HG02759 (cell line): ENCODE measurements around the gene SRGAP2C.
A peak's percentile ranks its signal among the peaks of the same experiment; 100 is the strongest.
"Not testable (repeated sequence)": the region's sequence is repeated elsewhere in the genome, so short reads cannot be mapped to it uniquely, and the experiment has no call there.

Source experiments
- ATAC-seq: cut with Tn5 transposase; IDR thresholded peaks from one replicate; pipeline ENCODE4 v1.9.1; 2021; ENCODE audit warnings: mild to moderate bottlenecking, moderate library complexity; ENCODE audit not compliant: unreplicated experiment

SRGAP2C gene

DNA sequence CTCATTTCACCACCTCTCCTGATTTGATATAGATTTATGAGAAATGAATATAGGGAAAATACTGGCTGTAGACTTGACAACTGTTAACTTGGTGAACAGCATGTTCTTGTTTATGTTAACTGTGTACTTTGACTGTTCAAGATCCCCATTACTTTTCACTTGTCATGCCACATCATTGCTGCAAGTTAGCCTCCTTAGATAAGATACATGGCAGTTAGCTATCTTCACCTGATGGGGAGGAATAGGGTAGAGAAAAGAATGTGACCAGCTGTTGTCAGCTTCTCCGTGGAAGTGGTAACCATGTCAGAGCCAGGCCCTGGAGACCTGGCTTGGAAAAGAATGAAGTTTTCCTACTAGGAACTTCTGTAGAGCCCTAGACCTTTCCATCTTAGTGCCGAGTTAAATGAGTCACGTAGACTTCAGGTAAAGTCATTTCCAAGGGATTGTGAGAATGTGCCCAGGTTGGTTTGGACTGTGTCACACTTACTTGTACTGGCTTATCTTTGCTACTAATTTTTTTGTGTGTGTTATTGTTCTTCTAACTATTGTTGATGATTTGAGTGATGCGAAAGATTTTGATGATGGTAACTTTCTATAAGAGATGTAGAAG is 41.6 kb downstream of the SRGAP2C start:
- ATAC-seq = not testable (repeated sequence)

DNA sequence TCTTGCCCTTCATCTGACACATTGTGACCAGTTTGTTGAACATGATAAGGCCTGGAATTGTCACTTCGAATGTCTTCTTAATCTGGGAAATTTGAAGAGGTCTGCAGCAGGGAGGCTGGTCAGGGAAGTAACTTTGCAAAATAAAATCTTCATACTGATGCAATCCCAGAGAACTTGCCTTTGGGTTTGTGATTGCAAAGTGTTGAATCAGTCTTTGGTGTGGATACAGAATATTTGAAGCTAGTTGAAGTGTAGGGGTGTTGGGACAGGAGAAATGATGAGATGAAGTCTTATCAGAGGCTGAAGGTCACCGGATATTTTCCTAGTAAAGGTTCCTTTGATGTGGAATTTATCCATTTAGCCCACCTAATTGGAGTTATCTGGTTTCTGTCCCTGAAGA is 42.1 kb downstream of the SRGAP2C start:
- not testable (repeated sequence) for ATAC-seq

DNA sequence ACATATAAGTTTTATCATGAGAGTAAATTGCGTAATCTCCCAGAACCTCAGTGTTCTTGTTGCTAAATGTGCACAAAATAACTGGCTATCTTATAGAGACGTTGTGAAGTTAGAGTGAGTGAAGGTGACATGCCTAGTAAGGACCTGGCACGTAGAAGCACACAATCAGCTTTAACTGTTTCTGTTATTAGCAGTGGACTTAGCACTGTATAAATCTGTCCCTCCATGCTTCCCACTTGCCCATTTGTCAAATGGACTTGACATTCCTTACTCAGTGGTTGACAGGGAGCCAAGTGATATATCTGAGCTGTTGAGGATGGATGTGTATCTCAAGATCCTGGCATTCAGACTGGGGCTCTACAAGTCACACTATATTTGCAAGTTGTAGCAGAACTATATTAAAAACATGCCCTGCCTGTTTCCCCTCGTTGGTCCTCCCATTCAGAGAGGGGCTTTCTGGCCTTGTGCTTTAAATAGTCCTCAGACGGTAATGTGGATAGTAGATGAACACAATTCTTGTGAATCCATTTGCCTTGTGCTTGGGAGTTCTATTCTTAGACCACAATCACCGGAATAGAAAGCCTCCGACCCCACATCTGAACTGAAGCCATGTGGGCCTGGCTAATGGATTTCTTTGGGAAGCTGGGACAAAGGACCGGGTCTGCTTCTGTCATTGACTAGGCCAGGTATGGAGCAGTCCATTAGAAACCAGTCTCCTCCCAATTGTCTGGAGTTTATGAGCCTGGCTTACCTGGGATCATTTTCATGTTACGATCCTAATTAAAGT is 43.0 kb downstream of the SRGAP2C start:
- ATAC-seq = not testable (repeated sequence)

DNA sequence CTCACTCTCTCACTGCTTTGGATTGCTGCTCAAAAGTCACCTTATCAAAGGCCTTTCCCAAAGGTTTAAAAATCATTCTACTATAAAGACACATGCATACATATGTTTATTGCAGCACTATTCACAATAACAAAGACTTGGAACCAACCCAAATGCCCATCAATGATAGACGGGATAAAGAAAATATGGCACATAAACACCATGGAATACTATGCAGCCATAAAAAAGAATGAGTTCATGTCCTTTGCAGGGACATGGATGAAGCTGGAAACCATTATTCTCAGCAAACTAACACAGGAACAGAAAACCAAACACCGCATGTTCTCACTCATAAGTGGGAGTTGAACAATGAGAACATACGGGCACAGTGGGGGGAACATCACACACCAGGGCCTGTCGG is 45.9 kb downstream of the SRGAP2C start:
- ATAC-seq = not testable (repeated sequence)

DNA sequence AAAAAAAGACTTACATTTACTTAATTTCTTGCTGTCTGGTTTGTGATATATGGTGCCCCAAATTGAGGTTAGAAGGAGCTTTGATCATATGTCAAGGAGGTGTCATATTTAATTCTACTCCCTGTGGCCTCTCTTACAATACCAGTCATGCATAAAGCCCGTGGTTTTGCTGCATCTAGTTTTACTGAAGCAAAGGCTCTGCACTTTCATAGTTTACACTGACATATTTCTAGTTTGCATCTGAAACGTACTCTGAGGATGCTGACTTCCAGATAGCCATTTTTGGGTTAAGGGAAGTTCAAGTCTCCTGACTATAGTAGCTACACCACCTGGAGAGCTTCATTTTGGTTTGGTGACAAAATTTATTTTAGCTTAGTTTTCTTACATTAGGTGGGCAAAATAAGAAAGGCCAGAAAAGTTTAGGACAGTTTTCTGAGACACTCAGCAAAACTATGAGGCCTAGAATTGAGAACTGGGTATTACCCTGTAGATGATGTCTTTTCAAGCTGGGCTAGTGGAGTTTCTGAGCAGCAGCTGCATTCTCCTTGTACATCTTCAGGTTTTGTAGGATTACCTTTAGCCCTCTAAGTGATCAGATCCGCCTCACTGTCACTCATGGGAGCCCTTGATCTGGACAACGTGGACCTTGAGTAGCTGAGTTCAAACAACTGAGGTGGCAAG is 47.8 kb downstream of the SRGAP2C start:
- ATAC-seq = peak; percentile 54

DNA sequence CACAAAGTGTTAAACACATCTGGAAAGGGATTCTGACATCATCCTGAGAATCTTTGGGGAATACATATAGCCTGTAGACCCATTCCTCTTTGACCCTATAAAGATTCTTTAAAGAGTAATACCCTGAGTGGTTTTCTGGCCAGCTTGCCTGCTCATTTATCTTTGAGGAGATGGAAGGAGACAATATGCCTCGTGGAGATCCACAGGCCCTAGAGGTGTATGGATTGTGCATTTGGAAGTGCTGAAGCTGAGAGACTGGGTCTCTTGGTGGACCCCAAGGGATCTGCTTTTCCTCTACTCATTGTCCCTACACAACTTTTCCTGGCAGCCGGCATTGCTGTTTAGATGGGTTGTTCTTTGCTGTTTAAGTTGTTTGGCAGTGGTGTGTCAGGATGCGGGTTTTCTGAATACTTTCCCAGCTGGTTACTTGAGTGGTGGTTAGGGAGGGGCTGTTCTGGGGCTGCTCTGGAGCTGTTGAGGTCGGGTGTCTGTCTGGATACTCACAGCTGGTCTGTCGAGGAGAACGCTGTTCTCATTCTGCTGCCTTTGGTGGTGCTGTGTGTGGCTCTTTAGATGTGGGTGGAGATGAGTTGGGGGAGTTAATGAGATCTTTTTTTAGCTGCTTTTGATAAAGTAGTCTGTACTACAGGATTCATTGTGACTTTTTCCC is 49.5 kb downstream of the SRGAP2C start:
- not testable (repeated sequence) for ATAC-seq

DNA sequence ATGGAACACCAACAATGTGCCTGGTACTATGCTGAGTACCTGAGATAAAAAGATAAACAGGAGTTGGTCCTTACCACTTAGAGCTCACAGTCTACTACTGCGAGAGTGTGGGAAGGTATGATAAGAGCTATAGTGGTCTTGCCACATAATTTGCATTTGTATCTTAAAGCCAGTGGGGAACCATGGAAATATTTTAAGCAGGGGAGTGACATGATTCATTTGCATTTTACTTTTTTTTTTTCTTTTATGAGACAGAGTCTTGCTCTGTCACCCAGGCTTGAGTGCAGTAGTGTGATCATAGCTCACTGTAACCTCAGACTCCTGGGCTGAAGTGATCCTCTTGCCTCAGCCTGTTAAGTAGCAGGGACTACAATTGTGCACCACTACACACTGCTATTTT is 53.6 kb downstream of the SRGAP2C start:
- ATAC-seq = peak; percentile 92

DNA sequence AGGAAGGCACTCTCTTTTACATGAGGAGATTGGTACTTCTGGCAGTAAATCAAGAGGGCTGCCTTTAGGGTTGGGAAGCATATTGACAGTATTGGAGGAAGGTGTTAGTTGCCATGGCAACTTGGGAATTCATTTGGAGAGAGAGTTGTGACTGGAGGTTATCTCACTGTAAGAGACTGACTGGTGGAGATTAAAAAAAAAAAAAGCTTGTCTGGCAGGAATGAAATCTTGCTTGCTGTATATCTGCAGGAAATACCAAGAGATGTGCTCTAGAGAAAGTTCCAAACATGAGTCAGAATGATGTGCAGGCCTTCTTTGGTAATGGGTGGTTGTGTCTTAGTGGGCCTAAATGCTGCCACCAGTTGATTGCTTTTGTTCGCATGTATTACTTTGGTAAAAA is 59.1 kb downstream of the SRGAP2C start:
- ATAC-seq = not testable (repeated sequence)

DNA sequence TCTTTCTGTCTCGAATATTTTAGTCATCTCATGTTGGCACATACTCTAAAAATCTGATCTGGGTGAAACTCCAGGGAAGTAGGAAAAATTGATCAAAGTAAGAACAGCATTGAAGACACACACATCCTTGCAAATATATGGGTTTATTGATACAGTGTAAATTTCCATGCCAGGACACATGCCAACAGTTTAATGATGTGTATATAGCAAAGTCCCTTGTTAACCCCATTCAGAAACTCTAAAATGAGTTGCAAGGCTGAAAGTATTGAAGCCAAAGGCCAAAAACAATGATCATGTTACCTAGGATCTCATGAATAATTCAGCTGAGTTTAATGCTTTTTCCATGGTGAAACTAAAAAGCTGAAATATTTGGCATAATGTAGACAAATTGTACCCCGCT is 61.6 kb downstream of the SRGAP2C start:
- not testable (repeated sequence) for ATAC-seq

DNA sequence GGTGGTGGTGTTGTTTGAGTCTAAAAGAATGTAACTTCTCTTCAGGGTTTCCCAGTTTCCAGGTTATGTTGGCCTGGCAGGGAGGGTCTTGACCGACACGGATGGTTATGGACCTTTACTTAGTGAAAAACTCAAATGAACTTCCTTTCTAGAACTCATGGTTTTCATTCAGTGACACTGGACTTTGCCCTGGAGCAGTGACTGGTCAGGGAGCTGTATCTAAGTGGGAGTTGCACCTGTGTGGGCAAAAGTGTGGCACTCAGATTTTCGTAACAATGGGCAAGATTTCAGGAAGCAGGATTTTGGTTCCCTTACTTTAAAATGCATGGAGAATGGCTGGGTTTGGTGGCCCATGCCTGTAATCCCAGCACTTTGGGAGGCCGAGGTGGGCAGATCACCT is 67.9 kb downstream of the SRGAP2C start:
- ATAC-seq = not testable (repeated sequence)

DNA sequence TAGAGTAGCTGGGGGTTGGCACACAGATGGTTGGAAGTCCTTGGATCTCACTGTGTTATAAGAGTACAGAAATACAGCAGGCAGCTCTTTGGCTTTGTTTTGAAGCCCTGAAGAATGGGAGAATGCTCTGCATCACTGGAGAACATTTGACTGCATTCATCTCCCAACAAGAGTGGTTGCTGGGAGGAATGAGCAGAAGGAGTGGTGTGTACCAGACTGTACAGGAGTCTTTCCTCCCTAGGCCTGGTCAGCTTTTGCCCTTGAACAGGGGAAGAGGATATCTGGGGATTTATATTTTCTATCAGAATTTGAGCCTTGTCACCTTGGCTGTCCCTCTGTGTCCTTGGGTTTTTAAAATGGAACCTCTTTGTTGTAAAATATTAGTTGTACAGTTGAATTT is 69.8 kb downstream of the SRGAP2C start:
- ATAC-seq = not testable (repeated sequence)

DNA sequence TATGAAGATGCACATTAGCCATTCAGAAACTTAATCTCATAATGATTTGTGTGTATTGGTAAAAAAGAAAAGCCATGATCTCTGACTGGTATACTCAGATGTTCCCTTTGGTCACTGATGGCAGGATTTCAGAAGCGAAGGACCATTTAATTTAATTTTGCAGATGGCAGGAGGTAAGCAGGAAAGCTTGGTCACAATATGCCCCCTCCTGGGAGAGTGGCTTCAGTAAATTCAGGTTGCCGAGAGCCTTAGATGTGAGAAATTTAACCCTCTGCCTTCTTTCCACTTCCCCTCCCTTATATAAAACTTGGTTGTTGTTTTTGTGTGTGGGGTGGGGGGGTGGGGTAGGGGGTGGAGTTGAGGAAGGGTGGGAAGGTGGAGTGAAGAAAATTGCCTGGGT is 72.9 kb downstream of the SRGAP2C start:
- not testable (repeated sequence) for ATAC-seq

DNA sequence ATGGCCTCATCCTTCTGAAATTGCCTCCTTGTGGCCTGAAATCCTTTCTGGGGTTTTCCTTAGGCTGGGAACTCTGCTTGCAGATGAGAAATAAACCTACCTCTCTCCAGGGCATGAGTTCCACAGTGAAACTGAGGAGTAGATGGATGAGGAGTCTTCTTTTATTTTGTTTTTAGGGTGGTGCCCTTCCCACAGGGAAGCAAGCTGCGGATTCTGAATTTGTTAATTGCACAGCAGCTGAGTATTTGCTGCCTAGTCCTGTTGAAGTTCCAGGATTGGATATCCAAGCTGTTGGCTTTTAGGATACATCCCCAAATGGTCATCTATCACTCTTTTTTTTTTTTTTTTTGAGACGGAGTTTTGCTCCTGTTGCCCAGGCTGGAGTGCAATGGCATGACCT is 73.4 kb downstream of the SRGAP2C start:
- ATAC-seq = not testable (repeated sequence)

DNA sequence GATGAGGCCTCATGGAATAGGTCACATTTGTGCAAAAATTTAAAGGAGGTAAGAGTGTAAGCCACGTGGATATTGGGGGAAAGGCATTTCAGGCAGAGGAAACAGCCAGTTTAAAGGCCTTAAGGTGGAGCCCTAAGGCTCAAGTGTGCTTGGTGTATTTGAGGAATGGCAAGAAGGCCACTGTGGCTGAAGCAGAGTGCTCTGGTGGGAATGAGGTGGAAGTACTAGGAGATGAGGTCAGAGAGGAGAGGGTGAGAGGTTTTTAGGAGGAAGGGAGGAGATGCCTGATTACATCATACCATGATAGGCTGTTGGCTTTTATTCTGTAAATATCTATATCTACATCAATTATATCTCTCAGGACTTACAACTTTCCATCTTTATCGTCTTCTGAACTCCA is 75.4 kb downstream of the SRGAP2C start:
- not testable (repeated sequence) for ATAC-seq

DNA sequence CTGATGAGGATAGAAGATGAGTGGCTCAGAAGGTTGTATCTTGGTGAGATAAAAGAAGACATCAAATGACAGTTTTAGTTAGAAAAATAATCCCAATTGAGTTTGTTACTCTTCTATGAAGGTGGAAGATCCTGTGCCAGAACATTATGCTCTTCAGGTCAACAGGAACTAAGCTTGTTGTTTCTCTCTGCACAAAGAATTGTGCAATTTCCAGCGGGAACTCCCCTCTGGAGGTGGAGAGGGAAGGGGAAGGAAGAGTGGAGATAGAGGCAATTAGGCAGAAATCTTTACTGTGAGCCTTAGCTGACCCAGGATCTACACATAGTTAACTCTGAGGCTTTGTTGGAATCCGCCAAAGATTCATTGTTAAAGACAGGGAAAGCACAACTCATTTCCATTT is 77.4 kb downstream of the SRGAP2C start:
- ATAC-seq = not testable (repeated sequence)

DNA sequence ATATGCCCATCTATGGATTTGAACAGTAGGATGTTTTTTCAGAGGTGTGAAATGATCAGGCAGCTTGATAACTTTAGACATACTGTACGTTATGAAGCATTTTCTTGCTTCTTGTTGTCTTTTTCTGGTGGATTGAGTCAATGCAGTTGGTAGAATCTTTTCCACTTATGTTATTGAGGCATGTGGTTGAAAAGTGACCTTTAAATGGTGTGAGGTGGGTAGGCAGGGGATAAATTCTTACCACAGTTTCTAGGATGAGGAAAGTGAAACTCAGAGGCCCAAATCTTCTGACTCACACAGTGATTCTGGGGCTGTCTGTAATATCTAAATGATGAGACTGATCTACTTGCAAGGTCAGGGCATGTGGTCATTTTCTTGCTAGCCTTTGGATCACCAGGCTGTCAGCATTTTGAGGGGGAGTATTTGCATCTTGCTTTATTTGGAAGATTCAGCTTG is 79.0 kb downstream of the SRGAP2C start:
- peak; percentile 68 for ATAC-seq

DNA sequence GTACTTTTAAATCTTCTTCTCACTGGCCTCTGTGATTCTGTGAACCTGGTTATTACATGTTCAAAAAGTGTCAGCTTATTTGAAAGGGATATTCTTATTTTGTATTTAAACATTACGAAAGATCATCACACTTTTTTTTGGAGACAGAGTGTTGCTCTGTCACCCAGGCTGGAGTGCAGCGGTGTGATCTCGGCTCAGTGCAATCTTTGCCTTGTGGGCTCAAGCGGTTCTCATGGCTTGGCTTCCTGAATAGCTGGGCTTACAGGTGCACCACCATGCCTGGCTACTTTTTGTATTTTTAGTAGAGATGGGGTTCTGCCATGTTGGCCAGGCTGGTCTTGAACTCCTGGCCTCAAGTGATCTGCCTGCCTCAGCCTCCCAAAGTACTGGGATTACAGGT is 82.3 kb downstream of the SRGAP2C start:
- ATAC-seq = not testable (repeated sequence)

DNA sequence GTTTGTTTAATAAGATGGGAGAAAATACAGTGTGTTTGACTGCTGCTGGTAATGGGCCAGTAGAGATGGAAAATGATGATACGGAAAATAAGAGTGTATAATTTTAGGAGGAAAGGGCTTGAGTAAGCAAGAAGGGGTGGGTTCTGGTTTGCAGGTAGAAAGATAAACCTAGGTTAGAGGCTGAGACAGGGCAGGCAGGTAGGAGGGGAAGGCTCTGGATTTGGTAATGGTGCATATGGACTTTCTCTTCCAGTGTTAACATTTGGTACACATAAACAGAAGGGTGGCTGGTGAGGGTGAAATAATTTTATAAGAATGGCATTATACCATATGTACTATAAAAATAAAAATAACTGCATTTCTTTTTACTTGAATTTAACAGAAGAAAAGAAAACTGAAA is 84.5 kb downstream of the SRGAP2C start:
- not testable (repeated sequence) for ATAC-seq

DNA sequence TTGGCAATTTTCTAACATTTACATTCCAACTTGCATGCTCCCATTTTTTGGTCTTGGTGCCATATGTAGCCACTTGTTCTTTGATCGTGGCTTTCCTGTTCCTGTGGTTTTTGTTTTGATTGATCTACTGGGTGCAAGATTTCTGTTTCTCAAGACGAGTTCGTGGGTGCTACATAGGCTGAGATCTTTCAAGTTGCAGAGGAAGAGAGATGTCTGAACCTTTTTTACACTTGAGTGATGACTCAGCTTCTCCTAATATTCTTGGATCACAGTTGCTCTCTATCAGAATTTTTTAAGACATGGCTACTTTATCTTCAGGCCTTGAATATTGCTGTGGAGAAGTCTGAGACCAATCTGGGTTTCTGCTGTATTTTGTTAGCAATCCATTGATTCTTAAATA is 85.2 kb downstream of the SRGAP2C start:
- not testable (repeated sequence) for ATAC-seq

DNA sequence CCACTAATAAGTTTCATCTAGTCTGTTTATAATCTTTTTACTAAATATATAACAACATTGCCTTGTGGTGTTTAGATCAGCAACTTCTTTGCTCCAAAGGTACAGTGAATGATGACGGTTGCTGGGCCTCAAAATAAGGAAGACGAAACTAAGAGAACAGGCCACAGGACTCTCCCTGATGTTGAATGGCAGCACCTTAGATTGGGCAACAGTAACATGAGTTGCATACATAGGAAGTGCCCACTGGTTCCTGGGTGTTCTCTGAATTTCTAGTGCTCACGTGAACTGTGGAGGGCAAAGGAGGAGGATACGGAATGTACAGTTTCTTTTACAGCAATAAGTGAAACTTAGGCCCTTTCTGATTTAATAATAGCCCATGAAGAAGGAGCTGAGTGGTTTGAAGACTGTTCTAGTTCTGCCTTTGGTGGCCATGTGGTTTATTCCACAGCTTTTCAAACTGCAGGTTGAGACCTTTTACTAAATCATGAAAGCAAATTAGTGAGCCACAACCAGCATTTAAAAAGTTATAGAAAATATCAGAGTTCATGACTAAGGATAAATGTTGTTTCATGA is 86.5 kb downstream of the SRGAP2C start:
- peak; percentile 61 for ATAC-seq

DNA sequence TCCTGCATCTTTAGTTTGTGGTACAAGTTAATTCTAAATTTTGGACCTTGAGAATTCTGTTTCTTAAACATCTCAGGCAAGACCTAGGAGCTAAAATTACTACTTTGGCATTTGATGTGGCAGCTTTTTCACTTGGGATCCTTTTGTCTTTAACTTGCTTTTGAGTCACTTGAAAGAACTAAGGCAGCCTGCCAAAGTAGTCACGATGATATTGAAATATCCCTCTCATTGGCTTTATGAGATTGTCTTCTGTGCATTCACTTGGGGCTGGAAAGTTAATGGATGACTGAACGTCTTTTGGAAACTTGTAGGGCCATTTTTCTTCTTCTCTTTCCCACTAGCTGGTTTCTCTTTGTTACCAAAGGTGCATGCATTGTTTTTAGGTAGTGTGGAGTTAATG is 90.7 kb downstream of the SRGAP2C start:
- not testable (repeated sequence) for ATAC-seq
